HepG2 (cell line): ENCODE data around the gene PROC. TPM values are rescaled to one million over a fixed set of nuclear protein-coding genes. Genes with fewer than 3 reads are reported as not detected.

Source experiments
- CHD4 ChIP-seq: fragments of 200-600 bp; sonication (generic); IDR thresholded peaks from 2 replicates; pipeline ENCODE4 v1.7.0; 2017; ENCODE audit warnings: mild to moderate bottlenecking, low read length, borderline replicate concordance
- HMG20A ChIP-seq: IDR thresholded peaks from 2 replicates; pipeline ENCODE4 v1.6.1; 2016; ENCODE audit warnings: borderline replicate concordance
- IKZF4 ChIP-seq: sonication (generic); formaldehyde crosslinking; IDR thresholded peaks from 2 replicates; pipeline ENCODE4 v1.5.1; 2020; ENCODE audit warnings: borderline replicate concordance, mild to moderate bottlenecking, low read depth, missing genetic modification reagents; ENCODE audit errors: not compliant biosample characterization
- MAZ ChIP-seq, 2 experiments: sonication (generic) in 1 of 2; formaldehyde crosslinking in 1 of 2; IDR thresholded peaks; 2 replicates each; pipeline versions ENCODE4 v1.5.0 to v1.6.1; 2012 to 2020; ENCODE audit warnings: low read depth in 2 of 2, mild to moderate bottlenecking in 2 of 2, borderline replicate concordance in 1 of 2, improper control_type of control experiment in 1 of 2, low read length in 1 of 2, missing genetic modification reagents in 1 of 2, moderate library complexity in 1 of 2
- PAF1 ChIP-seq: IDR thresholded peaks from 2 replicates; pipeline ENCODE4 v1.6.1; 2016; ENCODE audit warnings: missing genetic modification reagents, missing compliant biosample characterization
- PAWR ChIP-seq: sonication (generic); formaldehyde crosslinking; IDR thresholded peaks from 2 replicates; pipeline ENCODE4 v1.4.0; 2020; ENCODE audit warnings: missing genetic modification reagents, mild to moderate bottlenecking, borderline replicate concordance
- PCBP1 ChIP-seq: fragments of 200-400 bp; formaldehyde crosslinking; IDR thresholded peaks from 2 replicates; pipeline ENCODE4 v1.6.1; 2017; ENCODE audit warnings: mild to moderate bottlenecking, low read depth, low read length, borderline replicate concordance
- PHB2 ChIP-seq: fragments of 450-650 bp; IDR thresholded peaks from 2 replicates; pipeline ENCODE4 v1.6.1; 2018; ENCODE audit not compliant: partially characterized antibody
- POLR2AphosphoS5 ChIP-seq: IDR thresholded peaks from 2 replicates; pipeline ENCODE4 v1.6.1; 2012; ENCODE audit warnings: low read depth, low read length
- POLR2G ChIP-seq: fragments of 200-400 bp; formaldehyde crosslinking; IDR thresholded peaks from 2 replicates; pipeline ENCODE4 v1.6.1; 2018; ENCODE audit warnings: mild to moderate bottlenecking, low read depth, low read length, moderate library complexity
- RFX1 ChIP-seq: fragments of 450-650 bp; IDR thresholded peaks from 2 replicates; pipeline ENCODE4 v1.6.1; 2017
- RXRA ChIP-seq: sonication (generic); formaldehyde crosslinking; IDR thresholded peaks from 2 replicates; pipeline ENCODE4 v1.5.1; 2020; ENCODE audit warnings: missing genetic modification reagents
- SIN3B ChIP-seq: fragments of 150-350 bp; IDR thresholded peaks from 2 replicates; pipeline ENCODE4 v1.6.1; 2014; ENCODE audit warnings: low read length
- SP5 ChIP-seq: IDR thresholded peaks from 2 replicates; pipeline ENCODE4 v1.6.1; 2016; ENCODE audit warnings: low read depth, borderline replicate concordance
- U2AF1 ChIP-seq: fragments of 200-400 bp; formaldehyde crosslinking; optimal IDR thresholded peaks from 2 replicates; pipeline ENCODE3; 2017; ENCODE audit warnings: mild to moderate bottlenecking, low read depth, low read length
- YEATS2 ChIP-seq: sonication (generic); formaldehyde crosslinking; IDR thresholded peaks from 2 replicates; pipeline ENCODE4 v1.4.0; 2020; ENCODE audit warnings: missing genetic modification reagents, borderline replicate concordance
- ZFP90 ChIP-seq: sonication (generic); formaldehyde crosslinking; IDR thresholded peaks from 2 replicates; pipeline ENCODE4 v1.8.0; 2022; ENCODE audit warnings: missing genetic modification reagents, mild to moderate bottlenecking, inconsistent platforms, borderline replicate concordance
- ZNF451 ChIP-seq: sonication (generic); formaldehyde crosslinking; IDR thresholded peaks from 2 replicates; pipeline ENCODE4 v1.5.0; 2020; ENCODE audit warnings: mild to moderate bottlenecking, missing genetic modification reagents
- ZNF484 ChIP-seq: sonication (generic); formaldehyde crosslinking; IDR thresholded peaks from 2 replicates; pipeline ENCODE4 v1.5.1; 2020; ENCODE audit warnings: mild to moderate bottlenecking, low read depth, missing genetic modification reagents, borderline replicate concordance
- ZNF530 ChIP-seq: sonication (generic); formaldehyde crosslinking; IDR thresholded peaks from 2 replicates; pipeline ENCODE4 v1.5.0; 2020; ENCODE audit warnings: low read depth, mild to moderate bottlenecking, missing genetic modification reagents
- ZNF614 ChIP-seq: IDR thresholded peaks from 2 replicates; pipeline ENCODE4 v1.6.1; 2018; ENCODE audit warnings: missing biosample characterization, missing genetic modification reagents, inconsistent platforms, borderline replicate concordance
- ZNF780A ChIP-seq: sonication (generic); formaldehyde crosslinking; IDR thresholded peaks from 2 replicates; pipeline ENCODE4 v1.8.0; 2022; ENCODE audit warnings: mild to moderate bottlenecking, missing genetic modification reagents, moderate library complexity
- polyA plus RNA-seq, 8 experiments: library from polyadenylated mRNA; depleted of rRNA in 3 of 8; stranded (reverse) in 7 of 8; unstranded in 1 of 8; fragments of >200 nt; fragmentation: Illumina TruSeq in 4 of 8; extraction: Trizol in 4 of 8; gene quantifications; 2 replicates each; pipeline versions ENCODE4 v1.2.1 to v1.2.3, GENCODE V29; 2011 to 2016; ENCODE audit warnings: low read depth in 4 of 8, missing spikeins in 1 of 8, mixed read lengths in 1 of 8; ENCODE audit not compliant: insufficient read depth in 1 of 8
- total RNA-seq, 5 experiments: library from RNA; depleted of rRNA; stranded (reverse); fragments of >200 nt; fragmentation: Illumina TruSeq; extraction: Trizol; gene quantifications; 2 replicates each; pipeline ENCODE4 v1.2.3, GENCODE V29; 2016; ENCODE audit warnings: low read depth in 1 of 5
- TF ChIP-seq, protein P1 (sequence below): sonication (generic); formaldehyde crosslinking; conservative IDR thresholded peaks from 2 replicates; pipeline ENCODE4 v1.8.0; 2022; ENCODE audit warnings: mild to moderate bottlenecking, moderate library complexity, missing genetic modification reagents

Gene PROC
- total and polyA plus RNA-seq, 2 of the 13 experiments (the other 11 are each of a cell fraction or from before 2014, with no cell fraction given), result 134 to 185 TPM

DNA sequence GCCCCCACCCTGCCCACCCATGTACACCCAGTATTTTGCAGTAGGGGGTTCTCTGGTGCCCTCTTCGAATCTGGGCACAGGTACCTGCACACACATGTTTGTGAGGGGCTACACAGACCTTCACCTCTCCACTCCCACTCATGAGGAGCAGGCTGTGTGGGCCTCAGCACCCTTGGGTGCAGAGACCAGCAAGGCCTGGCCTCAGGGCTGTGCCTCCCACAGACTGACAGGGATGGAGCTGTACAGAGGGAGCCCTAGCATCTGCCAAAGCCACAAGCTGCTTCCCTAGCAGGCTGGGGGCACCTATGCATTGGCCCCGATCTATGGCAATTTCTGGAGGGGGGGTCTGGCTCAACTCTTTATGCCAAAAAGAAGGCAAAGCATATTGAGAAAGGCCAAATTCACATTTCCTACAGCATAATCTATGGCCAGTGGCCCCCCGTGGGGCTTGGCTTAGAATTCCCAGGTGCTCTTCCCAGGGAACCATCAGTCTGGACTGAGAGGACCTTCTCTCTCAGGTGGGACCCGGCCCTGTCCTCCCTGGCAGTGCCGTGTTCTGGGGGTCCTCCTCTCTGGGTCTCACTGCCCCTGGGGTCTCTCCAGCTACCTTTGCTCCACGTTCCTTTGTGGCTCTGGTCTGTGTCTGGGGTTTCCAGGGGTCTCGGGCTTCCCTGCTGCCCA is 9.3 kb downstream of the PROC start (continued):
- TF ChIP-seq PHB2 (no peak), HMG20A (CRISPR knock-in tag) (no peak), PAF1 (CRISPR knock-in tag) (no peak), ZNF780A (CRISPR knock-in tag) (no peak), ZNF484 (CRISPR knock-in tag) (no peak), SP5 (CRISPR knock-in tag) (no peak), MAZ (IDR thresholded peaks at IDR 0.05; ENCODE audit: borderline replicate concordance, low read depth, low read length) (no peak), MAZ (CRISPR knock-in tag; IDR thresholded peaks at IDR 0.05; ENCODE audit: low read depth) (no peak), RXRA (CRISPR knock-in tag) (no peak), IKZF4 (CRISPR knock-in tag) (no peak), YEATS2 (CRISPR knock-in tag) (no peak), ZNF614 (CRISPR knock-in tag) (no peak), PCBP1 (no peak), POLR2G (peak; percentile 53; the same call in 1 of the 2 replicates), ZNF530 (no peak), POLR2AphosphoS5 (peak; percentile 16; the same call in 1 of the 2 replicates), ZNF451 (CRISPR knock-in tag) (no peak), PAWR (CRISPR knock-in tag) (no peak), U2AF1 (peak; percentile 64), RFX1 (no peak), SIN3B (no peak), ZFP90 (CRISPR knock-in tag) (no peak), CHD4 (no peak)
- TF ChIP-seq, protein P1, sequence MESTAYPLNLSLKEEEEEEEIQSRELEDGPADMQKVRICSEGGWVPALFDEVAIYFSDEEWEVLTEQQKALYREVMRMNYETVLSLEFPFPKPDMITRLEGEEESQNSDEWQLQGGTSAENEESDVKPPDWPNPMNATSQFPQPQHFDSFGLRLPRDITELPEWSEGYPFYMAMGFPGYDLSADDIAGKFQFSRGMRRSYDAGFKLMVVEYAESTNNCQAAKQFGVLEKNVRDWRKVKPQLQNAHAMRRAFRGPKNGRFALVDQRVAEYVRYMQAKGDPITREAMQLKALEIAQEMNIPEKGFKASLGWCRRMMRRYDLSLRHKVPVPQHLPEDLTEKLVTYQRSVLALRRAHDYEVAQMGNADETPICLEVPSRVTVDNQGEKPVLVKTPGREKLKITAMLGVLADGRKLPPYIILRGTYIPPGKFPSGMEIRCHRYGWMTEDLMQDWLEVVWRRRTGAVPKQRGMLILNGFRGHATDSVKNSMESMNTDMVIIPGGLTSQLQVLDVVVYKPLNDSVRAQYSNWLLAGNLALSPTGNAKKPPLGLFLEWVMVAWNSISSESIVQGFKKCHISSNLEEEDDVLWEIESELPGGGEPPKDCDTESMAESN (CRISPR knock-in tag), result no peak
